Erythroblast (primary cell): Measurements from ENCODE around the gene TMEM119.

Experiments used
- GATA1 ChIP-seq: IDR thresholded peaks from 2 replicates; pipeline ENCODE4 v1.6.1; 2011; ENCODE audit warnings: low read depth, mild to moderate bottlenecking, control low read depth, low read length, moderate library complexity
- POLR2A ChIP-seq: IDR thresholded peaks from 2 replicates; pipeline ENCODE4 v1.6.1; 2011; ENCODE audit warnings: mild to moderate bottlenecking, low read length

DNA sequence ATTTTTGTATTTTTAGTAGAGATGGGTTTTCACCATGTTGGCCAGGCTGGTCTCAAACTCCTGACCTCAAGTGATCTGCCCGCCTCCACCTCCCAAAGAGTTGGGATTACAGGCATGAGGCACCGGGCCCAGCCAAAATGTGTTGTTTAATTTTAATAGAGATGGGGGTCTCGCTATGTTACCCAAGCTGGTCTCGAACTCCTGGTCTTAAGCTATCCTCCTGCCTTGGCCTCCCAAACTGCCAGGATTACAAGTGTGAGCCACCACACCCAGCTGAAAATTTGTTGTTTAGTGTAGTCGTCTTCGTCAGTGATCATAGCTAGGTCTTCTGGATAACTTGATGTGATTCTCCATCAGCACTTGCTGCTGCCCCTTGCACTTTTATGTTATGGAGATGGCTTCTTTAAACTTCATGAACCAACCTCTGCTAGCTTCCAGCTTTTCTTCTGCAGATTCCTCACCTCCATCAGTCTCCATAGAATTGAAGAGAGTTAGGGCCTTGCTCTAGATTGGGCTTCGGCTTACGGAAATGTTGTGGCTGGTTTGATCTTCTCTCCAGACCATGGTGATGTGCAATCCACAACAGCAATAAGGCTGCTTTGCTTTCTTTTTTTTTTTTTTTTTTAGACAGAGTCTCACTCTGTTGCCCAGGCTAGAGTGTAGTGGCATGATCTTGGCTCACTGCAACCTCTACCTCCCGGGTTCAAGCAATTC is 22.5 kb downstream of the TMEM119 start:
- TF ChIP-seq POLR2A (no peak), GATA1 (no peak)
